Measurements from ENCODE around the gene EZR. TPM values are rescaled to one million over a fixed set of nuclear protein-coding genes. Genes with fewer than 3 reads are reported as not detected.
"Not testable (repeated sequence)": the region's sequence is repeated elsewhere in the genome, so short reads cannot be mapped to it uniquely, and the experiment has no call there.

Gene EZR
- polyA plus RNA-seq, 3 donors from 2014 or later, result 129 to 153 (median 139) TPM

- Mint-ChIP-seq H3K36me3 (no peaks in the 10 kb centered on the region), H3K4me1 (peaks cover 0 to 6% of the 10 kb centered on the region in 2 donors), H3K27me3 (ENCODE audit: low read depth in 3 of 3) (peaks cover 0 to 6% (median 5%) of the 10 kb centered on the region in 3 donors), H3K4me3 (no peak overlapping the region), H3K9me3 (no peaks in the 10 kb centered on the region), H3K27ac (peak overlapping the region in 1 of 6 donors; percentile 35)
- no peak for DNase-seq
Measured at GRCh38 chr6:158836625-158837311, 17.6 kb upstream of the EZR start.

- Mint-ChIP-seq H3K9me3 (no peaks in the 10 kb centered on the region), H3K27me3 (ENCODE audit: low read depth in 3 of 3) (peaks cover 0 to 9% (median 6%) of the 10 kb centered on the region in 3 donors), H3K4me1 (peaks cover 0 to 6% of the 10 kb centered on the region in 2 donors), H3K27ac (peak overlapping the region in 3 of 6 donors; percentile 2 to 61 (median 49)), H3K4me3 (no peak overlapping the region), H3K36me3 (no peaks in the 10 kb centered on the region)
- DNase-seq, result no peak
Measured at GRCh38 chr6:158835616-158836221, 16.6 kb upstream of the EZR start.

GRCh38 chr6:158834675-158835385, 15.7 kb upstream of the EZR start:
- no peak for DNase-seq
- no peaks in the 10 kb centered on the region for H3K9me3 Mint-ChIP-seq
- peaks cover 0 to 6% of the 10 kb centered on the region in 2 donors for H3K4me1 Mint-ChIP-seq
- H3K27me3 Mint-ChIP-seq (ENCODE audit: low read depth in 3 of 3), result peaks cover 0 to 9% (median 6%) of the 10 kb centered on the region in 3 donors
- no peak overlapping the region for H3K4me3 Mint-ChIP-seq
- H3K27ac Mint-ChIP-seq, result peak overlapping the region in 2 of 6 donors; percentile 28 to 57
- H3K36me3 Mint-ChIP-seq, result no peaks in the 10 kb centered on the region

GRCh38 chr6:158832807-158833206, 13.6 kb upstream of the EZR start:
- not testable (repeated sequence) for H3K9me3 Mint-ChIP-seq; H3K27ac Mint-ChIP-seq; DNase-seq; H3K4me1 Mint-ChIP-seq; H3K4me3 Mint-ChIP-seq; H3K27me3 Mint-ChIP-seq (ENCODE audit: low read depth in 3 of 3); H3K36me3 Mint-ChIP-seq

- Mint-ChIP-seq H3K36me3 (no peaks in the 10 kb centered on the region), H3K27me3 (ENCODE audit: low read depth in 3 of 3) (peaks cover 0 to 8% (median 6%) of the 10 kb centered on the region in 3 donors), H3K4me3 (no peak overlapping the region), H3K4me1 (peaks cover 0 to 6% of the 10 kb centered on the region in 2 donors), H3K27ac (peak overlapping the region in 1 of 6 donors; percentile 14), H3K9me3 (no peaks in the 10 kb centered on the region)
- DNase-seq, result no peak
Measured at GRCh38 chr6:158832026-158832425, 12.9 kb upstream of the EZR start.

- peaks cover 0 to 8% (median 6%) of the 10 kb centered on the region in 3 donors for H3K27me3 Mint-ChIP-seq (ENCODE audit: low read depth in 3 of 3)
- peaks cover 0 to 6% of the 10 kb centered on the region in 2 donors for H3K4me1 Mint-ChIP-seq
- H3K27ac Mint-ChIP-seq, result no peak overlapping the region
- no peaks in the 10 kb centered on the region for H3K36me3 Mint-ChIP-seq
- no peaks in the 10 kb centered on the region for H3K9me3 Mint-ChIP-seq
- no peak for DNase-seq
- H3K4me3 Mint-ChIP-seq, result no peak overlapping the region
Measured at GRCh38 chr6:158831571-158831970, 12.4 kb upstream of the EZR start.

GRCh38 chr6:158830736-158831135, 11.6 kb upstream of the EZR start:
- H3K27me3 Mint-ChIP-seq (ENCODE audit: low read depth in 3 of 3), result peaks cover 0 to 10% (median 6%) of the 10 kb centered on the region in 3 donors
- H3K36me3 Mint-ChIP-seq, result no peaks in the 10 kb centered on the region
- no peak overlapping the region for H3K4me3 Mint-ChIP-seq

GRCh38 chr6:158828807-158829206, 9.6 kb upstream of the EZR start:
- no peak overlapping the region for H3K4me3 Mint-ChIP-seq

More at GRCh38 chr6:158830736-158831135, 11.6 kb upstream of the EZR start:
- no peak for DNase-seq
- Mint-ChIP-seq H3K4me1 (peaks cover 0 to 4% of the 10 kb centered on the region in 2 donors), H3K9me3 (no peaks in the 10 kb centered on the region), H3K27ac (no peak overlapping the region)

GRCh38 chr6:158826819-158827501, 7.8 kb upstream of the EZR start:
- Mint-ChIP-seq H3K4me1 (peaks cover 8 to 9% of the 10 kb centered on the region in 2 donors), H3K9me3 (no peaks in the 10 kb centered on the region), H3K4me3 (no peak overlapping the region), H3K27me3 (ENCODE audit: low read depth in 3 of 3) (peaks cover 0 to 10% (median 3%) of the 10 kb centered on the region in 3 donors), H3K27ac (no peak overlapping the region), H3K36me3 (no peaks in the 10 kb centered on the region)
- DNase-seq, result no peak

More at GRCh38 chr6:158828807-158829206, 9.6 kb upstream of the EZR start:
- Mint-ChIP-seq H3K4me1 (no peaks in the 10 kb centered on the region), H3K9me3 (no peaks in the 10 kb centered on the region), H3K36me3 (no peaks in the 10 kb centered on the region), H3K27ac (no peak overlapping the region), H3K27me3 (ENCODE audit: low read depth in 3 of 3) (peaks cover 0 to 10% (median 5%) of the 10 kb centered on the region in 3 donors)
- DNase-seq, result no peak

- Mint-ChIP-seq H3K36me3 (no peaks in the 10 kb centered on the region), H3K4me3 (no peak overlapping the region), H3K4me1 (peaks cover 10 to 13% of the 10 kb centered on the region in 2 donors), H3K27ac (peak overlapping the region in 3 of 6 donors; percentile 44 to 84 (median 61)), H3K27me3 (ENCODE audit: low read depth in 3 of 3) (peaks cover 0 to 5% (median 3%) of the 10 kb centered on the region in 3 donors), H3K9me3 (no peaks in the 10 kb centered on the region)
- DNase-seq, result no peak
Measured at GRCh38 chr6:158825951-158826306, 6.8 kb upstream of the EZR start.

- DNase-seq, result no peak
- peaks cover 0 to 5% (median 3%) of the 10 kb centered on the region in 3 donors for H3K27me3 Mint-ChIP-seq (ENCODE audit: low read depth in 3 of 3)
- H3K9me3 Mint-ChIP-seq, result no peaks in the 10 kb centered on the region
- peak overlapping the region in 4 of 6 donors; percentile 44 to 84 (median 63) for H3K27ac Mint-ChIP-seq
- no peaks in the 10 kb centered on the region for H3K36me3 Mint-ChIP-seq
- peaks cover 11 to 13% of the 10 kb centered on the region in 2 donors for H3K4me1 Mint-ChIP-seq
- no peak overlapping the region for H3K4me3 Mint-ChIP-seq
Measured at GRCh38 chr6:158825038-158825950, 6.1 kb upstream of the EZR start.

- not testable (repeated sequence) for H3K36me3 Mint-ChIP-seq, DNase-seq, H3K9me3 Mint-ChIP-seq, H3K4me3 Mint-ChIP-seq, H3K27ac Mint-ChIP-seq
- Mint-ChIP-seq H3K4me1 (peaks cover 14 to 20% of the 10 kb centered on the region in 2 donors), H3K27me3 (ENCODE audit: low read depth in 3 of 3) (peaks cover 0 to 10% (median 5%) of the 10 kb centered on the region in 3 donors)
Measured at GRCh38 chr6:158823616-158824015, 4.4 kb upstream of the EZR start.
